K562 (cell line): ENCODE measurements around the gene SNX17. TPM values are rescaled to one million over a fixed set of nuclear protein-coding genes. Genes with fewer than 3 reads are reported as not detected.

ENCODE experiments used
- BDP1 ChIP-seq: IDR thresholded peaks from 3 replicates; pipeline ENCODE4 v1.6.1; 2011; ENCODE audit not compliant: insufficient read length, insufficient read depth
- ELF2 ChIP-seq: fragments of 250-450 bp; sonication (Bioruptor Pico); IDR thresholded peaks from 2 replicates; pipeline ENCODE4 v1.5.0; 2021; ENCODE audit warnings: mild to moderate bottlenecking
- EP400 ChIP-seq: fragments of 450-650 bp; IDR thresholded peaks from 2 replicates; pipeline ENCODE4 v1.6.1; 2017; ENCODE audit warnings: antibody characterized with exemption, mild to moderate bottlenecking, moderate library complexity
- ESRRB ChIP-seq: fragments of 250-450 bp; sonication (Bioruptor Pico); IDR thresholded peaks from 2 replicates; pipeline ENCODE4 v1.5.0; 2020; ENCODE audit warnings: mild to moderate bottlenecking, moderate library complexity, borderline replicate concordance
- JUND ChIP-seq, 2 experiments: IDR thresholded peaks; 2 replicates in 1 of 2; 3 replicates in 1 of 2; pipeline ENCODE4 v1.6.1; 2011; ENCODE audit warnings: borderline replicate concordance in 2 of 2, low read depth in 2 of 2, low read length in 2 of 2, improper control_type of control experiment in 1 of 2, missing biosample characterization in 1 of 2, missing genetic modification characterization in 1 of 2, missing genetic modification reagents in 1 of 2
- KHSRP ChIP-seq: fragments of 450-650 bp; IDR thresholded peaks from 2 replicates; pipeline ENCODE4 v1.6.1; 2017
- MEF2D ChIP-seq: conservative IDR thresholded peaks from 2 replicates; pipeline ENCODE4 v1.6.1; 2016; ENCODE audit warnings: low read depth, missing genetic modification characterization, missing compliant biosample characterization
- NFXL1 ChIP-seq: fragments of 450-650 bp; formaldehyde crosslinking; IDR thresholded peaks from 2 replicates; pipeline ENCODE4 v1.4.0; 2021; ENCODE audit warnings: mild to moderate bottlenecking
- NR2F6 ChIP-seq: fragments of 450-650 bp; formaldehyde crosslinking; IDR thresholded peaks from 2 replicates; pipeline ENCODE4 v1.4.0; 2020; ENCODE audit warnings: mild to moderate bottlenecking
- POLR2AphosphoS2 ChIP-seq: IDR thresholded peaks from 2 replicates; pipeline ENCODE4 v1.6.1; 2012; ENCODE audit warnings: low read length, improper control_type of control experiment
- POLR3A ChIP-seq: IDR thresholded peaks from 2 replicates; pipeline ENCODE4 v1.6.1; 2011; ENCODE audit warnings: borderline replicate concordance, mild to moderate bottlenecking, moderate library complexity; ENCODE audit not compliant: insufficient read length, insufficient read depth; ENCODE audit errors: extremely low read depth
- RBBP5 ChIP-seq: fragments of 200-600 bp; sonication (generic); IDR thresholded peaks from 2 replicates; pipeline ENCODE4 v1.6.1; 2012; ENCODE audit warnings: borderline replicate concordance, mild to moderate bottlenecking, low read length, control low read depth, inconsistent platforms; ENCODE audit not compliant: insufficient read depth, poor library complexity, severe bottlenecking
- SRSF3 ChIP-seq: fragments of 200-400 bp; formaldehyde crosslinking; IDR thresholded peaks from 2 replicates; pipeline ENCODE4 v1.6.1; 2016; ENCODE audit warnings: mild to moderate bottlenecking, low read length, moderate library complexity; ENCODE audit not compliant: insufficient read depth
- THRAP3 ChIP-seq: fragments of 450-650 bp; IDR thresholded peaks from 2 replicates; pipeline ENCODE4 v1.6.1; 2016; ENCODE audit warnings: mild to moderate bottlenecking, inconsistent platforms, borderline replicate concordance
- ZEB2 ChIP-seq: fragments of 450-650 bp; IDR thresholded peaks from 2 replicates; pipeline ENCODE4 v1.6.1; 2016
- ZNF134 ChIP-seq: fragments of 250-450 bp; sonication (Bioruptor Pico); conservative IDR thresholded peaks from 2 replicates; pipeline ENCODE4 v1.4.0; 2020
- ZSCAN29 ChIP-seq: fragments of 450-650 bp; IDR thresholded peaks from 2 replicates; pipeline ENCODE4 v1.6.1; 2017
- polyA plus RNA-seq, 8 experiments: library from polyadenylated mRNA; depleted of rRNA in 4 of 8; stranded (reverse) in 5 of 8; unstranded in 3 of 8; fragments of >200 nt; fragmentation: Nextera tagmentation in 2 of 8; fragmentation: Illumina TruSeq in 1 of 8; extraction: Ambion mirVana in 2 of 8; extraction: Trizol in 1 of 8; gene quantifications; 2 replicates each; pipeline versions ENCODE4 v1.2.1 to v1.2.3, GENCODE V29; 2011 to 2014; ENCODE audit warnings: inconsistent platforms in 1 of 8, missing spikeins in 1 of 8
- total RNA-seq, 7 experiments: library from RNA; depleted of rRNA in 6 of 7; stranded (reverse); fragments of >200 nt in 6 of 7; fragmentation: Illumina TruSeq in 2 of 7; extraction: Trizol in 2 of 7; gene quantifications; 2 replicates each; pipeline versions ENCODE4 v1.2.1 to v1.2.3, GENCODE V29; 2011 to 2021; ENCODE audit warnings: low replicate concordance in 1 of 7
- TF ChIP-seq, protein P1 (sequence below): fragments of 150-350 bp; conservative IDR thresholded peaks from 2 replicates; pipeline ENCODE4 v1.6.1; 2014; ENCODE audit warnings: low read length
- TF ChIP-seq, protein P2 (sequence below): fragments of 250-450 bp; sonication (Bioruptor Pico); IDR thresholded peaks from 2 replicates; pipeline ENCODE4 v1.8.0; 2021; ENCODE audit warnings: moderate library complexity, mild to moderate bottlenecking, inconsistent platforms
- TF ChIP-seq, protein P3 (sequence below): fragments of 250-450 bp; sonication (Bioruptor Pico); IDR thresholded peaks from 2 replicates; pipeline ENCODE4 v1.5.0; 2022; ENCODE audit warnings: mild to moderate bottlenecking
- TF ChIP-seq, protein P4 (sequence below): fragments of 200-400 bp; formaldehyde crosslinking; IDR thresholded peaks from 2 replicates; pipeline ENCODE4 v1.6.1; 2017; ENCODE audit warnings: mild to moderate bottlenecking, low read depth, low read length, moderate library complexity

The SNX17 gene
- total and polyA plus RNA-seq, 9 of the 15 experiments (the other 6 are each of a cell fraction or from before 2014, with no cell fraction given): 3.0 to 75.7 (median 54.6) TPM

DNA sequence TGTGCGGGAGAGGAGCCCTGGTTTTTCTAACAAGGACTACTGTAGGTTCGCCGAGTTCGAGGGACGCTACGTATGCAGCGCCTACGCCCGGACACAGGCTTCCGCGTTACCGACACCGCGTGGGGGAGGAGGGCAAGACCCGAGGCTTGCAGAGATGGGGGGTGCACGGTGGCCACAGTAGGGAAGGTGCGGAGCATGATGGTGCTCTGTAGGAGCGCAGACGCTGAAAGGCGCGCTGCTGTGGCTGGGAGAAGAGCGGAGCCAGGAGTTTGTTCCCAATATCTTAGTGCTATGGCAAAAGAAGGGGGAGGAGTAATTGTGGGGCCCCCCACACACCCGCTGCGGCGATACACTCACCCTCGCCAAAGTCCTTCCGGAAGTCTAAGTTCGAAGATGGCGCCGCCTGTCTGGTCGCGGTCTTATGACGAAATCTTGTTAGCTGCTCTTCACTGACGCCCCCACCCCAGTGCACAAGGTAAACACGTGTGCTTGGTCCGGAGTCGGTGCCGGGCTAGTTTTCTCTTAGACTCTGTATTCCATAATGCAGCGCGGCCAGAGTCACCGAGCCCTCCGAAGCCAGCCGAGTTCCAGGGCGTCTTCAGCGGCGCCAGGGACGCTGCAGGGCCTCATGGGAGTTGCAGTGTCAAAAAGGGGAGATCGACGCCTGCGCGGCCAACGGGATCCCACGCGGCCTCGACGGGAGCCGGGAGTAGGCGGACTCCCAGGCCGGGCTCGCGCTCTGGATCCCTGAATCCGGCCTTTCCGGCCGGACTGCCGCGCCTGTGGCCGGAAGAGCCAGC, 13.8 kb upstream of the SNX17 start, which contains the start of gene GTF3C2 (continued):
- TF ChIP-seq, protein P1, sequence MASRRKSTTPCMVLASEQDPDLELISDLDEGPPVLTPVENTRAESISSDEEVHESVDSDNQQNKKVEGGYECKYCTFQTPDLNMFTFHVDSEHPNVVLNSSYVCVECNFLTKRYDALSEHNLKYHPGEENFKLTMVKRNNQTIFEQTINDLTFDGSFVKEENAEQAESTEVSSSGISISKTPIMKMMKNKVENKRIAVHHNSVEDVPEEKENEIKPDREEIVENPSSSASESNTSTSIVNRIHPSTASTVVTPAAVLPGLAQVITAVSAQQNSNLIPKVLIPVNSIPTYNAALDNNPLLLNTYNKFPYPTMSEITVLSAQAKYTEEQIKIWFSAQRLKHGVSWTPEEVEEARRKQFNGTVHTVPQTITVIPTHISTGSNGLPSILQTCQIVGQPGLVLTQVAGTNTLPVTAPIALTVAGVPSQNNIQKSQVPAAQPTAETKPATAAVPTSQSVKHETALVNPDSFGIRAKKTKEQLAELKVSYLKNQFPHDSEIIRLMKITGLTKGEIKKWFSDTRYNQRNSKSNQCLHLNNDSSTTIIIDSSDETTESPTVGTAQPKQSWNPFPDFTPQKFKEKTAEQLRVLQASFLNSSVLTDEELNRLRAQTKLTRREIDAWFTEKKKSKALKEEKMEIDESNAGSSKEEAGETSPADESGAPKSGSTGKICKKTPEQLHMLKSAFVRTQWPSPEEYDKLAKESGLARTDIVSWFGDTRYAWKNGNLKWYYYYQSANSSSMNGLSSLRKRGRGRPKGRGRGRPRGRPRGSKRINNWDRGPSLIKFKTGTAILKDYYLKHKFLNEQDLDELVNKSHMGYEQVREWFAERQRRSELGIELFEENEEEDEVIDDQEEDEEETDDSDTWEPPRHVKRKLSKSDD: 0 out of 2 replicates have a peak, but pooled peaks have one; percentile 4
- TF ChIP-seq NFXL1 (CRISPR knock-in tag): no peak
- peak; percentile 89 for TF ChIP-seq ELF2
- TF ChIP-seq, protein P2, sequence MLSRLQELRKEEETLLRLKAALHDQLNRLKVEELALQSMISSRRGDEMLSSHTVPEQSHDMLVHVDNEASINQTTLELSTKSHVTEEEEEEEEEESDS: no peak
- no peak for TF ChIP-seq ESRRB (CRISPR knock-in tag)
- TF ChIP-seq SRSF3: peak; percentile 75; the same call in 1 of the 2 replicates
- TF ChIP-seq THRAP3: no peak
- TF ChIP-seq ZEB2: peak; percentile 56; the same call in 1 of the 2 replicates
- TF ChIP-seq RBBP5: peak; percentile 86
- TF ChIP-seq ZSCAN29: no peak
- no peak for TF ChIP-seq KHSRP
- TF ChIP-seq ZNF134 (CRISPR knock-in tag): no peak
- TF ChIP-seq, protein P3, sequence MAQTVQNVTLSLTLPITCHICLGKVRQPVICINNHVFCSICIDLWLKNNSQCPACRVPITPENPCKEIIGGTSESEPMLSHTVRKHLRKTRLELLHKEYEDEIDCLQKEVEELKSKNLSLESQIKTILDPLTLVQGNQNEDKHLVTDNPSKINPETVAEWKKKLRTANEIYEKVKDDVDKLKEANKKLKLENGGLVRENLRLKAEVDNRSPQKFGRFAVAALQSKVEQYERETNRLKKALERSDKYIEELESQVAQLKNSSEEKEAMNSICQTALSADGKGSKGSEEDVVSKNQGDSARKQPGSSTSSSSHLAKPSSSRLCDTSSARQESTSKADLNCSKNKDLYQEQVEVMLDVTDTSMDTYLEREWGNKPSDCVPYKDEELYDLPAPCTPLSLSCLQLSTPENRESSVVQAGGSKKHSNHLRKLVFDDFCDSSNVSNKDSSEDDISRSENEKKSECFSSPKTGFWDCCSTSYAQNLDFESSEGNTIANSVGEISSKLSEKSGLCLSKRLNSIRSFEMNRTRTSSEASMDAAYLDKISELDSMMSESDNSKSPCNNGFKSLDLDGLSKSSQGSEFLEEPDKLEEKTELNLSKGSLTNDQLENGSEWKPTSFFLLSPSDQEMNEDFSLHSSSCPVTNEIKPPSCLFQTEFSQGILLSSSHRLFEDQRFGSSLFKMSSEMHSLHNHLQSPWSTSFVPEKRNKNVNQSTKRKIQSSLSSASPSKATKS (CRISPR knock-in tag): no peak
- TF ChIP-seq, protein P4, sequence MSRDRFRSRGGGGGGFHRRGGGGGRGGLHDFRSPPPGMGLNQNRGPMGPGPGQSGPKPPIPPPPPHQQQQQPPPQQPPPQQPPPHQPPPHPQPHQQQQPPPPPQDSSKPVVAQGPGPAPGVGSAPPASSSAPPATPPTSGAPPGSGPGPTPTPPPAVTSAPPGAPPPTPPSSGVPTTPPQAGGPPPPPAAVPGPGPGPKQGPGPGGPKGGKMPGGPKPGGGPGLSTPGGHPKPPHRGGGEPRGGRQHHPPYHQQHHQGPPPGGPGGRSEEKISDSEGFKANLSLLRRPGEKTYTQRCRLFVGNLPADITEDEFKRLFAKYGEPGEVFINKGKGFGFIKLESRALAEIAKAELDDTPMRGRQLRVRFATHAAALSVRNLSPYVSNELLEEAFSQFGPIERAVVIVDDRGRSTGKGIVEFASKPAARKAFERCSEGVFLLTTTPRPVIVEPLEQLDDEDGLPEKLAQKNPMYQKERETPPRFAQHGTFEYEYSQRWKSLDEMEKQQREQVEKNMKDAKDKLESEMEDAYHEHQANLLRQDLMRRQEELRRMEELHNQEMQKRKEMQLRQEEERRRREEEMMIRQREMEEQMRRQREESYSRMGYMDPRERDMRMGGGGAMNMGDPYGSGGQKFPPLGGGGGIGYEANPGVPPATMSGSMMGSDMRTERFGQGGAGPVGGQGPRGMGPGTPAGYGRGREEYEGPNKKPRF: no peak
- TF ChIP-seq NR2F6 (CRISPR knock-in tag): no peak
- TF ChIP-seq POLR2AphosphoS2: no peak; the same call in 1 of the 2 replicates
- TF ChIP-seq POLR3A: no peak
- no peak for TF ChIP-seq MEF2D (tag)
- TF ChIP-seq EP400: peak; percentile 99
- no peak for TF ChIP-seq BDP1
- TF ChIP-seq JUND (IDR thresholded peaks at IDR 0.05; ENCODE audit: borderline replicate concordance, low read depth, low read length): no peak
- 0 out of 3 replicates have a peak, but pooled peaks have one; percentile 13 for TF ChIP-seq JUND (tag; IDR thresholded peaks at IDR 0.05; ENCODE audit: borderline replicate concordance, low read depth, low read length)
